ENCODE data around the gene SMARCA1. TPM values are rescaled to one million over a fixed set of nuclear protein-coding genes. Genes with fewer than 3 reads are reported as not detected.

The SMARCA1 gene
- total and polyA plus RNA-seq, 2 of the 13 experiments (the other 11 are each of a cell fraction or from before 2014, with no cell fraction given), result 97.7 to 145 TPM

- TF ChIP-seq HNRNPK (IDR thresholded peaks at IDR 0.05; ENCODE audit: low read depth, low read length, poor library complexity, severe bottlenecking) (no peak), SAFB2 (CRISPR knock-in tag; IDR thresholded peaks at IDR 0.05; ENCODE audit: borderline replicate concordance, low read depth) (no peak), IKZF1 (IDR thresholded peaks at IDR 0.05) (no peak), ZNF646 (CRISPR knock-in tag; IDR thresholded peaks at IDR 0.05) (no peak), CCAR2 (optimal IDR thresholded peaks at IDR 0.05; ENCODE audit: low read depth, low read length) (no peak), NFE2L1 (CRISPR knock-in tag; IDR thresholded peaks at IDR 0.05; ENCODE audit: borderline replicate concordance) (no peak), ZNF850 (CRISPR knock-in tag; conservative IDR thresholded peaks at IDR 0.05) (no peak), HNF4G (IDR thresholded peaks at IDR 0.05; ENCODE audit: borderline replicate concordance, low read depth, low read length) (peak; percentile 84), HNF4G (CRISPR knock-in tag; IDR thresholded peaks at IDR 0.05; ENCODE audit: borderline replicate concordance, low read depth) (peak; percentile 37; the same call in 1 of the 2 replicates), SUZ12 (IDR thresholded peaks at IDR 0.05; ENCODE audit: low read depth, low read length) (no peak)
- TF ChIP-seq, protein P1, sequence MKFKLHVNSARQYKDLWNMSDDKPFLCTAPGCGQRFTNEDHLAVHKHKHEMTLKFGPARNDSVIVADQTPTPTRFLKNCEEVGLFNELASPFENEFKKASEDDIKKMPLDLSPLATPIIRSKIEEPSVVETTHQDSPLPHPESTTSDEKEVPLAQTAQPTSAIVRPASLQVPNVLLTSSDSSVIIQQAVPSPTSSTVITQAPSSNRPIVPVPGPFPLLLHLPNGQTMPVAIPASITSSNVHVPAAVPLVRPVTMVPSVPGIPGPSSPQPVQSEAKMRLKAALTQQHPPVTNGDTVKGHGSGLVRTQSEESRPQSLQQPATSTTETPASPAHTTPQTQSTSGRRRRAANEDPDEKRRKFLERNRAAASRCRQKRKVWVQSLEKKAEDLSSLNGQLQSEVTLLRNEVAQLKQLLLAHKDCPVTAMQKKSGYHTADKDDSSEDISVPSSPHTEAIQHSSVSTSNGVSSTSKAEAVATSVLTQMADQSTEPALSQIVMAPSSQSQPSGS (CRISPR knock-in tag; IDR thresholded peaks at IDR 0.05), result peak; percentile 84
- TF ChIP-seq, protein P2, sequence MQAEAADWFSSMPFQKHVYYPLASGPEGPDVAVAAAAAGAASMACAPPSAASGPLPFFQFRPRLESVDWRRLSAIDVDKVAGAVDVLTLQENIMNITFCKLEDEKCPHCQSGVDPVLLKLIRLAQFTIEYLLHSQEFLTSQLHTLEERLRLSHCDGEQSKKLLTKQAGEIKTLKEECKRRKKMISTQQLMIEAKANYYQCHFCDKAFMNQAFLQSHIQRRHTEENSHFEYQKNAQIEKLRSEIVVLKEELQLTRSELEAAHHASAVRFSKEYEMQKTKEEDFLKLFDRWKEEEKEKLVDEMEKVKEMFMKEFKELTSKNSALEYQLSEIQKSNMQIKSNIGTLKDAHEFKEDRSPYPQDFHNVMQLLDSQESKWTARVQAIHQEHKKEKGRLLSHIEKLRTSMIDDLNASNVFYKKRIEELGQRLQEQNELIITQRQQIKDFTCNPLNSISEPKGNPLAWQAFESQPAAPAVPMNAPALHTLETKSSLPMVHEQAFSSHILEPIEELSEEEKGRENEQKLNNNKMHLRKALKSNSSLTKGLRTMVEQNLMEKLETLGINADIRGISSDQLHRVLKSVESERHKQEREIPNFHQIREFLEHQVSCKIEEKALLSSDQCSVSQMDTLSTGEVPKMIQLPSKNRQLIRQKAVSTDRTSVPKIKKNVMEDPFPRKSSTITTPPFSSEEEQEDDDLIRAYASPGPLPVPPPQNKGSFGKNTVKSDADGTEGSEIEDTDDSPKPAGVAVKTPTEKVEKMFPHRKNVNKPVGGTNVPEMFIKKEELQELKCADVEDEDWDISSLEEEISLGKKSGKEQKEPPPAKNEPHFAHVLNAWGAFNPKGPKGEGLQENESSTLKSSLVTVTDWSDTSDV (CRISPR knock-in tag; IDR thresholded peaks at IDR 0.05), result no peak
Measured at GRCh38 chrX:129525162-129525561, 1.9 kb upstream of the SMARCA1 start (continued).
